IMR-90 (cell line): Measurements from ENCODE around the gene ABL2. TPM values are rescaled to one million over a fixed set of nuclear protein-coding genes. Genes with fewer than 3 reads are reported as not detected.

Source experiments
- ATAC-seq: fragments of 200-7000 bp; cut with Tn5 transposase; 2 replicates; pipeline ENCODE4 v1.9.1; 2020; ENCODE audit warnings: low read depth, mild to moderate bottlenecking, moderate library complexity
- BruUV-seq: library from RNA; stranded (reverse); fragments of 400-500 nt; replicated peaks from 2 replicates; lab custom pipeline; 2021; lab: Mats Ljungman, UMichigan
- CTCF ChIA-PET: fragments of 300-600 bp; formaldehyde crosslinking; extraction: SDS; loops from one replicate; lab custom pipeline; 2021; ENCODE audit warnings: antibody characterized with exemption; lab: Yijun Ruan, JAX
- POLR2A ChIA-PET: fragments of 300-600 bp; sonication (Branson Sonifier 250); formaldehyde crosslinking; loops from one replicate; lab custom pipeline; 2022; ENCODE audit warnings: antibody characterized with exemption; ENCODE audit not compliant: unreplicated experiment; lab: Charles Lee
- DNase-seq: peaks from one replicate; pipeline ENCODE4 v3.0.0; 2013
- H2AFZ ChIP-seq: replicated peaks from 2 replicates; pipeline ENCODE3; 2013; ENCODE audit warnings: low read length, mild to moderate bottlenecking; ENCODE audit not compliant: poor library complexity
- H2AK5ac ChIP-seq: 2 replicates; pipeline ENCODE4 v1.6.1; 2013; ENCODE audit warnings: low read depth, low read length, inconsistent platforms
- H2AK9ac ChIP-seq: replicated peaks from 2 replicates; pipeline ENCODE3; 2013; ENCODE audit warnings: mild to moderate bottlenecking, low read depth, low read length, moderate library complexity; ENCODE audit not compliant: poor library complexity
- H2BK120ac ChIP-seq: 2 replicates; pipeline ENCODE4 v1.6.1; 2013; ENCODE audit warnings: low read depth, low read length, inconsistent platforms
- H2BK15ac ChIP-seq: 3 replicates; pipeline ENCODE4 v1.6.1; 2013; ENCODE audit warnings: low read depth, low read length, inconsistent platforms
- H2BK20ac ChIP-seq: 2 replicates; pipeline ENCODE4 v1.6.1; 2013; ENCODE audit warnings: low read depth, mild to moderate bottlenecking, inconsistent platforms, low read length, moderate library complexity
- H2BK5ac ChIP-seq: 2 replicates; pipeline ENCODE4 v1.6.1; 2013; ENCODE audit warnings: mild to moderate bottlenecking, low read depth, low read length, inconsistent platforms; ENCODE audit not compliant: poor library complexity, severe bottlenecking
- H3K14ac ChIP-seq: replicated peaks from 2 replicates; pipeline ENCODE4 v1.6.1; 2013; ENCODE audit warnings: low read depth, low read length, inconsistent platforms
- H3K18ac ChIP-seq: 2 replicates; pipeline ENCODE4 v1.6.1; 2013; ENCODE audit warnings: low read depth, low read length, control low read depth
- H3K23ac ChIP-seq: 2 replicates; pipeline ENCODE4 v1.6.1; 2013; ENCODE audit warnings: low read depth, low read length, inconsistent platforms
- H3K27ac ChIP-seq: 2 replicates; pipeline ENCODE4 v1.5.1; 2013; ENCODE audit warnings: mild to moderate bottlenecking, control low read depth, low read length; ENCODE audit not compliant: insufficient read depth
- H3K27me3 ChIP-seq: 2 replicates; pipeline ENCODE4 v1.6.1; 2013; ENCODE audit warnings: low read length; ENCODE audit not compliant: control insufficient read depth, insufficient read depth
- H3K36me3 ChIP-seq: 2 replicates; pipeline ENCODE4 v1.6.1; 2013; ENCODE audit warnings: low read length, mixed read lengths; ENCODE audit not compliant: control insufficient read depth, insufficient read depth
- H3K4ac ChIP-seq: 2 replicates; pipeline ENCODE4 v1.6.1; 2013; ENCODE audit warnings: low read depth, low read length, inconsistent platforms
- H3K4me1 ChIP-seq: 2 replicates; pipeline ENCODE4 v1.6.1; 2013; ENCODE audit warnings: low read length, mixed read lengths; ENCODE audit not compliant: control insufficient read depth, insufficient read depth
- H3K4me2 ChIP-seq: 2 replicates; pipeline ENCODE4 v1.6.1; 2013; ENCODE audit warnings: low read depth, mild to moderate bottlenecking, control low read depth, low read length, moderate library complexity
- H3K4me3 ChIP-seq: 2 replicates; pipeline ENCODE4 v1.5.1; 2013; ENCODE audit warnings: low read depth, mild to moderate bottlenecking, control low read depth, low read length, moderate library complexity; ENCODE audit not compliant: insufficient read depth
- H3K56ac ChIP-seq: 2 replicates; pipeline ENCODE4 v1.6.1; 2013; ENCODE audit warnings: low read length, inconsistent platforms; ENCODE audit not compliant: insufficient read depth; ENCODE audit errors: extremely low read depth
- H3K79me1 ChIP-seq, 2 experiments: 2 replicates each; pipeline ENCODE4 v1.6.1; 2013; ENCODE audit warnings: low read length in 2 of 2, inconsistent platforms in 1 of 2, low read depth in 1 of 2
- H3K9ac ChIP-seq: 2 replicates; pipeline ENCODE4 v1.6.1; 2013; ENCODE audit warnings: low read depth, low read length, control low read depth
- H3K9me1 ChIP-seq: 2 replicates; pipeline ENCODE4 v1.6.1; 2013; ENCODE audit warnings: low read length, inconsistent platforms; ENCODE audit not compliant: insufficient read depth
- H3K9me3 ChIP-seq: 2 replicates; pipeline ENCODE4 v1.6.1; 2013; ENCODE audit warnings: low read length; ENCODE audit not compliant: control insufficient read depth, insufficient read depth
- H4K20me1 ChIP-seq: 2 replicates; pipeline ENCODE4 v1.6.1; 2013; ENCODE audit warnings: low read length, inconsistent platforms; ENCODE audit not compliant: insufficient read depth
- H4K5ac ChIP-seq: 2 replicates; pipeline ENCODE4 v1.6.1; 2013; ENCODE audit warnings: mild to moderate bottlenecking, low read depth, low read length, control low read depth
- H4K8ac ChIP-seq, 2 experiments: 2 replicates each; pipeline ENCODE4 v1.6.1; 2013; ENCODE audit warnings: low read depth in 2 of 2, low read length in 2 of 2, control low read depth in 1 of 2, inconsistent platforms in 1 of 2
- H4K91ac ChIP-seq: 2 replicates; pipeline ENCODE4 v1.6.1; 2013; ENCODE audit warnings: low read depth, low read length, inconsistent platforms; ENCODE audit not compliant: insufficient read depth
- RFX5 ChIP-seq: IDR thresholded peaks from 2 replicates; pipeline ENCODE4 v1.8.0; 2012; ENCODE audit warnings: low read depth, mild to moderate bottlenecking, low read length, moderate library complexity
- USF2 ChIP-seq: fragments of 150-350 bp; IDR thresholded peaks from 2 replicates; pipeline ENCODE4 v1.6.1; 2017; ENCODE audit warnings: mild to moderate bottlenecking, antibody characterized with exemption, low read length, low read depth
- WGBS, 2 experiments: methylation state at CpG; one replicate each; pipeline versions ENCODE4 v1.1.5 to v1.1.7; 2013; ENCODE audit warnings: missing lambda C conversion rate in 2 of 2; ENCODE audit not compliant: insufficient read length in 1 of 2; ENCODE audit errors: extremely low coverage in 2 of 2; 5-methylcytosine and 5-hydroxymethylcytosine counted together
- dilution Hi-C: fragments of 300-500 bp; cut with HindIII; formaldehyde crosslinking; loops from one replicate; pipeline ENCODE4 v1.14.3; 2018; ENCODE audit warnings: low sequenced_read_pairs; ENCODE audit not compliant: unreplicated experiment
- in situ Hi-C: fragments of 300-500 bp; cut with MboI; formaldehyde crosslinking; loops from 3 replicates; pipeline ENCODE4 v1.14.3; 2019; ENCODE audit warnings: low sequenced_read_pairs, inconsistent platforms, mixed read lengths
- intact Hi-C: fragments of 100-400 bp; cut with micrococcal nuclease; formaldehyde crosslinking; loops from 2 replicates; pipeline ENCODE4 v1.10.0; 2022
- polyA plus RNA-seq, 3 experiments: library from polyadenylated mRNA; depleted of rRNA; stranded (reverse); fragments of >200 nt; gene quantifications; 2 replicates each; pipeline ENCODE4 v1.2.3, GENCODE V29; 2012; ENCODE audit warnings: low replicate concordance in 1 of 3
- total RNA-seq: library from RNA; depleted of rRNA; stranded (reverse); fragments of >200 nt; gene quantifications from 2 replicates; pipeline ENCODE4 v1.2.3, GENCODE V29; 2012

ABL2 gene
- total and polyA plus RNA-seq, 2 of the 4 experiments (the other 2 are of a cell fraction) = 9.7 to 110 TPM

- Histone ChIP-seq H3K14ac (no peak overlapping the region), H3K4ac (no peak overlapping the region), H3K9me3 (no peaks in the 10 kb centered on the region), H2BK15ac (no peak overlapping the region), H3K27me3 (no peaks in the 10 kb centered on the region), H3K79me1 (peaks cover 22 to 39% of the 10 kb centered on the region in 2 experiments; a peak in 3 of 4 replicates), H2BK5ac (no peak overlapping the region), H4K91ac (no peak overlapping the region), H3K4me2 (no peak overlapping the region), H2AK5ac (no peak overlapping the region), H3K9ac (no peak overlapping the region), H3K23ac (no peak overlapping the region), H4K20me1 (no peaks in the 10 kb centered on the region), H3K27ac (no peak overlapping the region), H3K4me3 (no peak overlapping the region), H3K18ac (no peak overlapping the region), H2AFZ (no peak overlapping the region), H2BK120ac (no peak overlapping the region), H4K8ac (no peak overlapping the region), H2BK20ac (no peak overlapping the region), H2AK9ac (no peak overlapping the region), H3K9me1 (peaks cover 5% of the 10 kb centered on the region; the same call in 1 of the 2 replicates), H3K36me3 (no peaks in the 10 kb centered on the region), H3K4me1 (no peaks in the 10 kb centered on the region; the same call in 1 of the 2 replicates), H4K5ac (no peak overlapping the region), H3K56ac (no peak overlapping the region)
- no peak for ATAC-seq
- WGBS, 2 experiments = no CpG with 5 or more reads among the region's 1 CpG
- POLR2A ChIA-PET = no interaction called here
- no peak for DNase-seq
- BruUV-seq = no TSS peak
- CTCF ChIA-PET = no interaction called here
- no peak for TF ChIP-seq RFX5
- TF ChIP-seq USF2 = no peak
- in situ Hi-C loops (no loop called here), intact Hi-C loops (no loop called here), dilution Hi-C loops (no loop called here)
Measured at GRCh38 chr1:179202161-179202560, 27.3 kb downstream of the ABL2 start.
